Ammon's horn (tissue), 1 donor: ENCODE data around the gene PPP2R3A.

Source experiments
- DNase-seq: peaks from one replicate; pipeline ENCODE4 v3.0.0-alpha.2; 2016; ENCODE audit warnings: low spot score

PPP2R3A gene

GRCh38 chr3:136022529-136023263 is 57.2 kb downstream of the PPP2R3A start:
- DNase-seq, result no peak

GRCh38 chr3:136023264-136023978 is 57.9 kb downstream of the PPP2R3A start:
- no peak for DNase-seq

DNA sequence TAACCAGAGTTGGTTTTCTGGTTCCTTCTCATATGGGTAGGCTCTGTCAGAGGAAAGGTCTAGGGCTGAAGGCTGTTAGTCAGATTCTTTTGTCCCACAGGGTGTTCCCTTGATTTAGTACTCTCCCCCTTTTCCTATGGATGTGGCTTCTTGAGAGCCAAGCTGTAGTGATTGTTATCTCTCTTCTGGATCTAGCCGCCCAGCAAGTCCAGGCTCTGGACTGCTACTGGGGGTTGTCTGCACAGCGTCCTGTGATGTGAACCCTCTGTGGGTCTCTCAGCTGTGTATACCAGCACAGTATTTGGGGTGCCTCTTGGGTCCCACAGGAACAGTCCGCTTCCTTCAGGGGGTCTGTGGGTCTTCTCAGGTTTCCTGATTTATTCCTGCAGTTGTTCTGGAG is 70.8 kb downstream of the PPP2R3A start:
- DNase-seq, result no peak

DNA sequence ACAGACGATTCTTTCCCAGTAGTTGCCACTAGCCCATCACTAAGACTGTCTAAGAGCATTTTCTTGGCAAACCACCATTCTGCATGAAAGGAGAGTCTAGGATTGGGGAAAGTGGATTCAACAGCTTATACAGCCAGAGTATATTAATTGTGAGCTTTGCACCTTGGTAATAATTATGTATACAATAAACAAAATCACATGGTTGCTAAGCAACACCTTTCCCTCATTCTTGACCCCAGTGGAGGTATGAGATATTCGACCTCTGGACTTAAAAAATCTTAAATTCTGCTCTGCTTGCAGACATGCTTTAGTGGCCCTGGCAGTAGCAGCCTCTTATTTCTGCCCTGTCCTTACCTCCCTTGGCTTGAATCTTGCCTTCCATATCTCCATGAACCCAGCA is 73.1 kb downstream of the PPP2R3A start:
- DNase-seq, result no peak

GRCh38 chr3:136042608-136043221 is 77.2 kb downstream of the PPP2R3A start:
- peak; percentile 41 for DNase-seq

GRCh38 chr3:136044980-136045745 is 79.6 kb downstream of the PPP2R3A start:
- no peak for DNase-seq

DNA sequence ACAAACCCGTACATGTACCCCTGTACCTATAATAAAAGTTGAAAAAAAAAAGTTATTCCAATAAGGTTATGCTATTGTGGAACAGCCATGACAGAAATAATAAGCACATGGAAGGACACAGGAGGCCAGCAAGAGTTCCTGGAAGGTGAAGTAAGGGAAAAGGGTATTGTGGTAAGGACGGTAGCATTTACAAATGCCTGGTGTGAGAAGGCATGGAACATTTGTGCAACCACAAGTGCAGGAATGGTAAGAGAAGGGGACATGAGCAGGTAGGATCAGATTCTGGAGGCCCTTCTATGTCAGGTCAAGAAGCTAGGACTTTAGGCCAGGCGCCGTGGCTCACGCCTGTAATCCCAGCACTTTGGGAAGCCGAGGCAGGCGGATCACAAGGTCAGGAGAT is 82.5 kb downstream of the PPP2R3A start:
- DNase-seq, result no peak

- DNase-seq, result no peak
Measured at GRCh38 chr3:136050250-136050649, 84.7 kb downstream of the PPP2R3A start.

- DNase-seq, result no peak
Measured at GRCh38 chr3:136055491-136055890, 90.0 kb downstream of the PPP2R3A start.

DNA sequence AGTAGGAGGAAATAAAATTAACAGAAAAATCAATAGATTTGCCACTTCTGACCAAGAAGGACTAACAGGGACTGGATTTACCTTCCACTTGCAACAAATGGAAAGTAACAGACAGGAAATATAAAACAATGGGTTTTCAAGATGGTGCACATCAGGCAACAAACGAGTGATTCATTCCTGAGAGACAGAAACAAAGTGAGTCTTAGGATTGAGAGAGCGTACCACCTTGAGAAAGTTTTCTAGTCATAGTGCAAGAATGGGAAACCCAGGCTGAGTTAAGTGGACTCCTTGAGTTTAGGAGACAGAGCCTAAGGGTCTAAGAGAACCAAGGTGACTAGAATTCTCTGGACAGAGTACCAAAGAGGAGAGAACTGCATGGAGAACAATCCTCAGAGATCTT is 101.7 kb downstream of the PPP2R3A start:
- DNase-seq, result no peak

GRCh38 chr3:136068708-136069107 is 103.2 kb downstream of the PPP2R3A start:
- no peak for DNase-seq

GRCh38 chr3:136069933-136070332 is 104.4 kb downstream of the PPP2R3A start:
- DNase-seq, result no peak

DNA sequence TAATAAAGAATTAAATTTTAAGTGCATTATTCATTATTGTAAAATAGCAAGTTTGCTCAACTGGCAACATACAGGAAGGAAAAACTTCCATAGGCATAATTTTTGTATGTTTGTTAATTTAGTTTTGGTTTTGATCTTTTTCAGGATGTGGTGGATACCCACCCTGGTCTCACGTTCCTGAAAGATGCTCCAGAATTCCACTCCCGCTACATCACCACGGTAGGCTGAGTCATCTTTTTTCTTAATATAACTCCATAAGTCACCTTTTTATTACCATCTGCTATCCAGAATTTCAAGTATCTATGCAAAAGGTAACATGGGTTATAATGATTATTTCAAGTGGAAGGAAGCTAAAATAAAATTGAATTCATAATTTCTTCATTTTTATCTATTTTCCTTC is 104.8 kb downstream of the PPP2R3A start:
- DNase-seq, result no peak

DNA sequence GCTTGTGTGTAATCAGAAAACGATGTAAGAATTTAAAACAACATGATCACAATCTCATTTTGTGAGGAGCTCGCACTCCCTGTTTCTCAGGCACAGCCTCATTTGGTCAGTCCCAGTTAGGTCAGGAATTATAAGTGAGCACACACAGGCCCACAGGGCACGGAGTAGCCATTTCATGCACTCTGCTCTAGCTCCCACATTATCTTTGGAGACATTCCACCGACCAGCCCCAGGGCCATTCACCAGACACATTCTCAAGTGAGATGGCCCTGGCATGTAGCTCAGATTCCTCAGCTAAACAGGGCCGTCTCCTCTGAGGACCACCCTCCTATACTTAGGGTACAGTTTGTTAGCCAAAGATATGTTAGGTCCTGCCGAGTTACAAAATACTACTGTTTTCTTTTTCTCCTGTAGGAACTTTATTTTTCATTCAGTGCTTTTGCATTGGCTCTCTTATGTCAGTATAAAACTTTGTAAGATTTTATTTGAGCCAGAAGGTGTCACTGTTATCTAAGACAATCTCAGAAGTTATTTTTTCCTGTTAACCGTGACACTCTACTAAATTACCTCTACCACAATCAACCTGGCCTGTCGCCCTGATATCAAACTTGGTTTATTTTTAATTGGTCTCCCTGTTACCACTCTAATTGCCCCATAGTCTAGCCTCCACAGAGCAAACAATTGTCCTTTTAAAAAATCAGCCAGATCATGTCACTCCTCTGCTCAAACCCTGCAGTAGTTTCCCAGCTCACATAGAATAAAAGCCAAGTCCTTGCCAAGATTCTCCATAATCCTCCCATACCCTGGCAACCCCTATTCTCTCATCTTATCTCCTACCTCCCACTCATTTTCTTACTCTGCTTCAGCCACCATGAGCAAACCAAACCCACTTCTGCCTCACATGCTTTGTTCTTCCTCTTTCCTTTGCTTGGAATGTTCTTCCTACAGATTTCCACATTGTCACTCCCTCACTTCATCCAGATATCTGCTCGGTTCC is 105.7 kb downstream of the PPP2R3A start:
- no peak for DNase-seq

GRCh38 chr3:136074546-136075170 is 109.1 kb downstream of the PPP2R3A start:
- DNase-seq, result no peak

GRCh38 chr3:136075218-136075808 is 109.8 kb downstream of the PPP2R3A start:
- peak; percentile 92 for DNase-seq

DNA sequence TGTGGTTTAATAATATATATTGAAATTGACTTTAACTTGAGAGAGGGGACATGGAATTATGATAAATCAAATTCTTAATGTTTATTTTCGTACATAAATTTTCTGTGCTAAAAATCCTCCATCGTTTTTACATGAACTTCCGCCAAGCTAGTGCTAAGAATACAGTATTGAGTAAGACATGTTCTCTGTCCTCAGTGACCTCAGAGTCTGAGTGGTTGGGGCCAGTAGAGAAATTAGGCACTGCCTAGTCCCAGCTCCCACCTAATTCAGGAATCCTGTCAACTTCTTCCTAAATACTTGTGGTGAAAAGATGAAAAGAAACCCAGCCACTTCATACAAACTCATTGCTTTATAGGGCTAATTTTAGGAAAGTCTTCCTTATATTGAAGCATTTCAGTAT is 110.3 kb downstream of the PPP2R3A start:
- no peak for DNase-seq

DNA sequence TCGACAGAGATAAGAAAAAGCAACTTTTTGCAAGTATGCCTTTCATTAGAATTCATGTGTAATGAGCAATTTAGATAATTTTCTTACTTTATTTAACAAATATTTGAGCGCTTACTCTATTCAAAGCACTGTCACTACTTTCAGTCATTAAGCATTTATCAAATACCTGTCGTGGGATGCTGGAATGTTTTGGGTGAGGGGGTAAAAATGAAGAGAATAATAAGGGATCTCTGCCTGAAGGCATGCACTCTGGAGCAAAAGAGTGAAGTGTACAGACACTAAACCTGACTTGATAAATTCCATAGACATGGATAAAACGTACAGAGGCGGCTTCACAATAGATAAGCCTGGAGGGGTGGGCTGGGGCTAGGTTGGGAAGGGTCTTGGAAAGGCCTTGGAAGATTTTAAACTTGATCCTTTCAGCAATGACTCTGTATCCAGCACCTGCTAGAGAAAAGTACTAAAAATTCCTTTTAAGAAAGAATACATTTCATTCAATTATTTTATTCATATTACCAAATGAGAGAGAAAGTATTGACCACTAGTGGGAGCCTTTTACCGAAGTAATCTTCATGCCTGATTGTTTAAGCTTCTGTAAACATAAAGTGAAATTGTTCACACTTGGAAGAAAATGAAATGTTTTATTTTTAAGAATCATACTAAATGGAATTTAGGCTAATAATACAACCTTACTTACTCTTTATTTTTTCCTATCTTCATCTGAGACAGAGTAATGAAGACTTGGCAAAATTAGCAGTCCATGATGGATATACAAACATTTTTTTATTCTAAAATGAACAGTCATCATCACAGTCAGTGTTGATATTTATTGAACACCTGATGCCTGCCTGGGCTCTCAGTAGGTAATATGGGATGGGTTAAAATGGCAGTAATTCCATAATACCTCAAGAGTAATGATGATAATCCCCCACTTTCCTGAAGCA is 113.2 kb downstream of the PPP2R3A start:
- peak; percentile 33 for DNase-seq
